Natural killer cell (primary cell): ENCODE measurements around the gene GLI3. TPM values are rescaled to one million over a fixed set of nuclear protein-coding genes. Genes with fewer than 3 reads are reported as not detected.

Experiments
- ATAC-seq, 3 donors: fragments of 150-1000 bp in 2 of 3; fragments of 200-7000 bp in 1 of 3; cut with Tn5 transposase; 1 replicate in 1 of 3; 2 replicates in 2 of 3; pipeline ENCODE4 v1.10.0; 2021; ENCODE audit warnings: mild to moderate bottlenecking in 2 of 3, moderate library complexity in 2 of 3
- DNase-seq, 2 donors: peaks; one replicate each; pipeline versions ENCODE4 v3.0.0 to v3.0.0-alpha.2; 2013 to 2021; ENCODE audit warnings: mixed read lengths in 1 of 2
- H3K27ac ChIP-seq: one replicate; pipeline ENCODE4 v1.5.1; 2013; ENCODE audit warnings: mild to moderate bottlenecking, low read length
- H3K27me3 ChIP-seq: one replicate; pipeline ENCODE4 v1.6.1; 2013; ENCODE audit warnings: low read length; ENCODE audit not compliant: control insufficient read depth, insufficient read depth
- H3K36me3 ChIP-seq: one replicate; pipeline ENCODE4 v1.6.1; 2013; ENCODE audit warnings: low read length; ENCODE audit not compliant: control insufficient read depth, insufficient read depth
- H3K4me1 ChIP-seq: one replicate; pipeline ENCODE4 v1.6.1; 2013; ENCODE audit warnings: low read length; ENCODE audit not compliant: control insufficient read depth, insufficient read depth
- H3K4me3 ChIP-seq: one replicate; pipeline ENCODE4 v1.5.1; 2013; ENCODE audit warnings: low read length
- H3K9me3 ChIP-seq: one replicate; pipeline ENCODE4 v1.6.1; 2013; ENCODE audit warnings: low read length; ENCODE audit not compliant: control insufficient read depth, insufficient read depth
- H3K27ac Mint-ChIP-seq, 2 donors: one replicate each; pipeline ENCODE4 v1.8.0; 2022; ENCODE audit warnings: mild to moderate bottlenecking in 2 of 2, mixed read lengths in 2 of 2, moderate library complexity in 1 of 2
- H3K27me3 Mint-ChIP-seq, 2 donors: one replicate each; pipeline ENCODE4 v1.8.0; 2022; ENCODE audit warnings: low read depth in 2 of 2, mixed read lengths in 2 of 2
- H3K36me3 Mint-ChIP-seq: one replicate; pipeline ENCODE4 v1.8.0; 2022; ENCODE audit warnings: mixed read lengths
- H3K4me1 Mint-ChIP-seq, 2 donors: one replicate each; pipeline ENCODE4 v1.8.0; 2022; ENCODE audit warnings: mixed read lengths in 2 of 2
- H3K4me3 Mint-ChIP-seq: one replicate; pipeline ENCODE4 v1.8.0; 2022; ENCODE audit warnings: mild to moderate bottlenecking, moderate library complexity, mixed read lengths
- H3K9me3 Mint-ChIP-seq, 2 donors: one replicate each; pipeline ENCODE4 v1.8.0; 2022; ENCODE audit warnings: mixed read lengths in 2 of 2
- CTCF ChIP-seq: fragments of 200-600 bp; IDR thresholded peaks from one replicate; pipeline ENCODE4 v1.8.0; 2022; ENCODE audit warnings: antibody characterized with exemption
- whole genome bisulfite sequencing: methylation state at CpG from one replicate; pipeline ENCODE4 v1.1.7; 2013; ENCODE audit warnings: missing lambda C conversion rate; ENCODE audit not compliant: insufficient coverage; 5-methylcytosine and 5-hydroxymethylcytosine counted together
- intact Hi-C: fragments of 100-400 bp; cut with micrococcal nuclease; formaldehyde crosslinking; loops from one replicate; pipeline ENCODE4 v1.14.2; 2022
- total RNA-seq, 4 donors: library from RNA; stranded (reverse); fragments of 120-200 nt in 1 of 4; gene quantifications; one replicate each; pipeline versions ENCODE4 v1.2.3 to v1.2.4, GENCODE V29; 2013 to 2022

GLI3 gene
- total RNA-seq, 3 donors from 2014 or later (not counting 1 experiment from before 2014, with no cell fraction given): 2.9 to 4.7 (median 3.1) TPM

GRCh38 chr7:41916450-41916927 is 320.5 kb downstream of the GLI3 start:
- Histone ChIP-seq H3K36me3 (no peaks in the 10 kb centered on the region), H3K4me3 (no peak overlapping the region), H3K27ac (no peak overlapping the region), H3K9me3 (no peaks in the 10 kb centered on the region), H3K4me1 (no peaks in the 10 kb centered on the region), H3K27me3 (no peaks in the 10 kb centered on the region)
- WGBS: 90% methylated on average over 5 of the region's 5 CpGs
- TF ChIP-seq CTCF: no peak
- no peak for DNase-seq
- Mint-ChIP-seq H3K9me3 (no peaks in the 10 kb centered on the region), H3K27ac (no peak overlapping the region), H3K4me3 (no peak overlapping the region), H3K36me3 (no peaks in the 10 kb centered on the region), H3K4me1 (no peaks in the 10 kb centered on the region), H3K27me3 (peaks cover 8 to 11% of the 10 kb centered on the region in 2 donors)
- no peak for ATAC-seq
- intact Hi-C loops: no loop called here

GRCh38 chr7:41915871-41916270 is 321.1 kb downstream of the GLI3 start:
- no peaks in the 10 kb centered on the region for H3K4me1 Mint-ChIP-seq
- Histone ChIP-seq H3K36me3 (no peaks in the 10 kb centered on the region), H3K27ac (no peak overlapping the region), H3K4me3 (no peak overlapping the region), H3K9me3 (no peaks in the 10 kb centered on the region), H3K27me3 (no peaks in the 10 kb centered on the region), H3K4me1 (no peaks in the 10 kb centered on the region)
- no peak for TF ChIP-seq CTCF
- no peak overlapping the region for H3K4me3 Mint-ChIP-seq
- no peaks in the 10 kb centered on the region for H3K9me3 Mint-ChIP-seq
- no peaks in the 10 kb centered on the region for H3K36me3 Mint-ChIP-seq
- no peak overlapping the region for H3K27ac Mint-ChIP-seq
- H3K27me3 Mint-ChIP-seq: peaks cover 8 to 11% of the 10 kb centered on the region in 2 donors
- WGBS: 0% methylated on average over 1 of the region's 1 CpG
- DNase-seq (no peak), ATAC-seq (no peak)
- intact Hi-C loops: no loop called here

- ATAC-seq (no peak), DNase-seq (no peak)
- intact Hi-C loops: no loop called here
- H3K27ac Mint-ChIP-seq: no peak overlapping the region
- no peak overlapping the region for H3K27ac ChIP-seq
- no peaks in the 10 kb centered on the region for H3K9me3 ChIP-seq
- H3K4me1 Mint-ChIP-seq: no peaks in the 10 kb centered on the region
- no peaks in the 10 kb centered on the region for H3K36me3 ChIP-seq
- WGBS: 100% methylated on average over 1 of the region's 6 CpGs
- no peak for TF ChIP-seq CTCF
- no peaks in the 10 kb centered on the region for H3K27me3 ChIP-seq
- H3K4me1 ChIP-seq: no peaks in the 10 kb centered on the region
- H3K27me3 Mint-ChIP-seq: peaks cover 3 to 9% of the 10 kb centered on the region in 2 donors
- no peaks in the 10 kb centered on the region for H3K9me3 Mint-ChIP-seq
- H3K4me3 Mint-ChIP-seq: no peak overlapping the region
- no peak overlapping the region for H3K4me3 ChIP-seq
- no peaks in the 10 kb centered on the region for H3K36me3 Mint-ChIP-seq
These were observed 324.0 kb downstream of the GLI3 start for GRCh38 chr7:41912851-41913567.

- intact Hi-C loops: no loop called here
- H3K9me3 ChIP-seq: no peaks in the 10 kb centered on the region
- WGBS: 94% methylated on average over 1 of the region's 2 CpGs
- H3K27me3 ChIP-seq: no peaks in the 10 kb centered on the region
- H3K36me3 Mint-ChIP-seq: no peaks in the 10 kb centered on the region
- no peaks in the 10 kb centered on the region for H3K4me1 Mint-ChIP-seq
- H3K4me3 Mint-ChIP-seq: no peak overlapping the region
- H3K4me1 ChIP-seq: no peaks in the 10 kb centered on the region
- ATAC-seq (no peak), DNase-seq (no peak)
- no peak overlapping the region for H3K27ac Mint-ChIP-seq
- no peak for TF ChIP-seq CTCF
- no peak overlapping the region for H3K27ac ChIP-seq
- H3K9me3 Mint-ChIP-seq: no peaks in the 10 kb centered on the region
- peaks cover 3 to 5% of the 10 kb centered on the region in 2 donors for H3K27me3 Mint-ChIP-seq
- no peak overlapping the region for H3K4me3 ChIP-seq
- no peaks in the 10 kb centered on the region for H3K36me3 ChIP-seq
These were observed 324.6 kb downstream of the GLI3 start for GRCh38 chr7:41912426-41912825.
